GM18511 (cell line): ENCODE measurements around the gene CHCHD5.
A peak's percentile ranks its signal among the peaks of the same experiment; 100 is the strongest.

Experiments
- ATAC-seq: cut with Tn5 transposase; IDR thresholded peaks from one replicate; pipeline ENCODE4 v1.9.1; 2021; ENCODE audit warnings: mild to moderate bottlenecking, moderate library complexity; ENCODE audit not compliant: unreplicated experiment

Gene CHCHD5

DNA sequence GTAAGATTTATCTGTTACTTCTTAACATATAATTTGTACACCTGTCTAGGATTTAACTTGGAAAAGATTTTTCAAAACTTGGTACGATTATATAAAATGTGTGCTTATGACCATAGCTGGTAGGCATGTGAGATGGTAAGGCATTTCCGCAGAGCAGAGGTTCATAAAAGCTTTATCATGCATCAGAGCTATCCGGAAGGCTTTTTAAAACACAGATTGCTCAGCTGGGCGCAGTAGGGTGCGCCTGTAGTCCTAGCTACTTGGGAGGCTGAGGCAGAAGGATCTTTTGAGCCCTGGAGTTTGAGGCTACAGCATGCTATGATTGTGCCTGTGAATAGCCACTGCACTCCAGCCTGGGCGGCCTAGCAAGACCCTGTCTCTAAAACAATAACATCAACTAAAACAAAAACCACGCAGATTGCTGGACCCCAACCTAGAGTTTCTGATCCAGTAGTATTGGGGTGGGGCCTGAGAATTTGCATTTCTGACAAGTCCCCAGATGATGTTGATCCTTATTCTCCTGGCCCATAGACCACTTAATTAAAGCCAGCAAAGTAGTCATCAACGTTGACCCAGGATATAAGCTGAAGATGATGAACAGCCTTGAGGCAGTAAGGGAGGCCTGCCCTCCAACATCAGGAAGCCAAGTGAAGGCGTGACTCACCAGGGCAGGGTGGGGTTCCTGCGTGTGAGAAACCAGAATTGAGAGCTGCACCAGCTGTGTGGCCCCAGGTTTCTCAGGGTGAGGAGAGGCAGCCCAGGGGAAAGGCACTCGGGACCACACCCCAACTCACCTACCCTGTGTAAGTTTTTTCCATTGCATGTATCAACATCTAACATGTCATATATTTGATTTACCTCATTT lies 39.7 kb downstream of the CHCHD5 start:
- peak; percentile 77 for ATAC-seq

DNA sequence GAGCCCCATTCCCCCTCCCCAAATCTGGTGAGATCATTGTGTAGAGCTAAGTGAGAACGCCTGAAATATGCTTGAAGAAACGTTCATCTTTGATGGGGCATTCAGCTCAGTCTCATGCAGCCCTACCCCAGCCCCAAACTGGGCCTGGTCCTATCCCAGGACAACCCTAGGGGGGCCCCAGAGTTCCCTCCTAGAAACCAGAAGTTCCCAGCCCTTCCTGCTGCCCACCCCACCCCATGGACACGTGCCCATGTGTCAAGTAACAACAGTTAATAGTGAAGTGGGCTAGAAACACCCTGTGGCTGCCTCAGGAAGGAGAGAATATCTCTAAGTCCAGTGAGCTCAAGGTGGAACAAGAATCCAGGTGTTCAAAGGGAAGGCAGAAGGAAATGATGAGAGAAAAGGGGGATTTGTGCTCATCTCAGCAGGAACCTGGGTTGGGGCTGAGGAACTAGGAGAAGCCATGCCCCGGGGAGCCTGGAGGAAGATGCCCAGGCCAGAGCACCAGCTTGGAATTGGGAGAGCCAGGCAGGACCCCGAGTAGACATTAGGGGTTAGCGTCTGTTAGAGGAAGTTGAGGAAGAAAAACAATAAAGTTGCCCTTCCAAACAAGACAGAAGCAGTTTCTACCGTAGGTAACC lies 41.2 kb downstream of the CHCHD5 start:
- ATAC-seq: no peak

DNA sequence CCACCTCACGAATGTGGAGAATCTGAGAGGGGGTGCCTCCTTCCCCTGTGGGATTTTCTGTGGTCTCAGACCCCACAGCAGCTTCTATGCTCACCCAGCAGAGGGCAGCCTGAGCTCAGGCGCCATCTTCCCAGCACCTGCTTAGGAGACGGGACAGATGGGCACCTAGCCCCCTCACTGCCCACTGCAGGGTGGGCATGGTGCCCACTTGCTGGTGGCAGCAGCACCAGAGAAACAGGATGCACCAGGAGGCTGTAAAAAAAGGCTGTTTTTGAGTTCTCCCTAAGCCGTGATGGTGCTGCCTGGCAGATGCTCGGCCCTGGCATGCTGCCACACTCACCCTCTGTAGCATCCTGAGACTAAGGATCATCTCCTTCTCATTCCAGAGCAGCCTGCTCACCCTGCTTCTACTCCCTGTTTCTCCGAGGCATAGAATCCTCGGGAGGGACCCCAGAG lies 42.2 kb downstream of the CHCHD5 start:
- ATAC-seq: no peak

DNA sequence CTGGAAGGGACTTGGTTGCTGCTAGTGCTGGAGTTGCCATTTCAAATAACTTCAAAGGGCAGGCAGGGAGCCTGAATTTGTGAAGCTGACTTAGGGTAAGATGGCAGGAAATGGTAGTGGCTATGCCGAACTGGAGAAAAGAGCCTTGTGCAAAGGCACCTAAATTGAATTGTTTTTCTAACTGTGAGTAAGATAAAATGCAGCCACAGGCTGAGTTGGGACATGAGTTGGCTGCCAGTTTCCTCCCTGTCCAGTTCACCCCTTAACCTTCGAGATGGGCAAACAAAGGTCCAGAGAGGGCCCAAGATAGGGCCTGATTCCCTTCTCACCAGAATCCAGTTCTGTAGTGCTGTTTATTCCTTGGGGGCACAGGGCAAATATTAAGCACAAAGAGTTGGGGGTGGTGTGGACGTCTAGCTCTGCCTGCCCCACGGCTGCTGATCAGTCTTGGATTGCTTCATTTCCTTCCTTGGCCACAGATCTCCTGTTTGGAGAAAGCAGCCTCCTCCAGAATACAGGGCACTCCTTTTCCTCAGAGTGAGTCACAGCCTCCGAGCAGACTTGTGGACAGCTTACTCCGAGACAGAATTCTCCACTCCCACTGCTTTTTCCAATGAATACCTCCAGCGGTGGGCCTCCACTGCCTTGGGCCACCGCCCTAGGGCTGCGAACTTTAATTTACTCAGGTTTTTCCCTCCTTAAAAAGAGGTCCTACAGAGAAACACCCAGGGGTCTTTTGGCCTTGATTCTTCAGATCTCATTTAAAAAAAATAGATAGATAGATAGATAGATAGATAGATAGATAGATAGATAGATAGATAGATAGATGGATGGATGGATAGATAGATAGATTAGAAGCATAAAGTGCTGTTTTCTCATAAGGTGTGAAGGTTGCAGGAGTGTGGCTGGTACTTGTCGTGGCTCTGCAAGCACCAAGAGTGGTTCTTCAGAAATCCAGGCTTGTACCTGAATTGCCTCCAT lies 42.9 kb downstream of the CHCHD5 start:
- ATAC-seq: no peak

DNA sequence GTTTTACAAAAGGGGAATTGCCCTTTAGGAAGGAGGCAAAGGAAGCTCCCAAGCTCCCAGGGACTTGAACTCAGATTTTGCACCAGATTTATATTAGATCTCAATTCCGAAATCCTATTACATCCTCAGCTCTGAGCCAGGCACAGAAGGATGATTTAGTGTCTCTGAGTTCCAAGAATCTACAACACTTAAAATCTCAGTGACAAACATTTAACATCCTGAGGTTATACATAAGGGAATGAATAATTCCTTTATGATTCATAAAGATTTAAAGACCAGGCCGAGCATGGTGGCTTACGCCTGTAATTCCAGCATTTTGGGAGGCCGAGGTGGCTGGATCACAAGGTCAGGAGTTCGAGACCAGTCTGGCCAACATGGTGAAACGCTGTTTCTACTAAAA lies 44.8 kb downstream of the CHCHD5 start:
- no peak for ATAC-seq

DNA sequence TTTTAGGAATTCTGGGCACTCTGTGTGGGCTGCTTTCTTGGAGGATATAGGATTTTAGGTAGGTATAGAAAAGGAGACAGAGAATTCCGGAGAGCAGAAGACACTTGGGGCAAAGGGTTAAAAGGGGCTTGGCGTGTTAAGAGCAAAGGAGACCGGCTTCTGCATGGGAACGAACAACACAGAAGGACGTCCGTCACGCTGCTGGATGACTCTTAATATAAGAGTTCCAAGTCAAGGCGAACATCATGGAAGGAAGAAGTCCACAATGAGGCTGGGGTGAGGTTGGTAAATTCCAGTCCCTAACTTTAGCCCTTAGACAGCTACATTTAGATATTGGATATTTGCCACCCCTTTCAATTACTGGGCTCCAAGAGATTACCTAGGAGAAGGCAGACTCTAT lies 45.4 kb downstream of the CHCHD5 start:
- no peak for ATAC-seq

DNA sequence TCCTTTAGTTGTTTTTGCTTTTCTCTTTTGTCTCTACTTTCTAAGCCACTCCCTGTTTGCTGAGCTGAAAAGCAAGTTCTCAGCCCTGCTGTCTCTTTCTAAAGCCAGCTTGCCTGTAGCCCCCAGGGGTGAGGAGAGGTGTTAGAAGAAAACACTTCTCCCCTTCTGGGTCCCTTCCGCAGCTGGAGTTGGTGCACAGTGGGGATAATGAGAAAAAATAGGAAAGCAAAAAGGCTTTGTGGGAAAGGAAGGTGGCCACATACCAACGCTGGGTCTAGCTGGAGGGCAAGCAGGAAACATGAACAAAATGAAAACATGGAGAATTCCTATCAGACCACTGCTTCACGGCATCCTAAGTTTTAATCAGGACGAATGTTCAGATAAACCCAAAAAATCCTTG lies 45.9 kb downstream of the CHCHD5 start:
- no peak for ATAC-seq

DNA sequence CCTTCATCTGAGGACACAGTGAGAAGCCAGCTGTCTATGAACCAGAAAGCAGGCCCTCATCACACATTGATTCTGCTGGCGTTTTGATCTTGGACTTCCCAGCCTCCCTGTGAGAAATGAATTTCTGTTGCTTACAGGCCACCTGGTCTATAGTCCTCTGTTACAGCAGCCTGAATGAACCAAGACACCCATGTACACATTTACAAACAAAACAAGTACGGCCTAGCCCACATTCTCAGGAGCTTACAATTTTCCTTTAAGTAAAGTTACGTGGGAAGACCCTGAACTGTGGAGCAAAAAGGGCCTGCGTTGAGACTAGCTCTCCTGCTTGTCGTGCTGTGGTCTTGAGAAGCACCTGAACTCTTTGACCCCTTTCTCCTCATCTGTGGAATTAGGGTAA lies 49.3 kb downstream of the CHCHD5 start:
- ATAC-seq: no peak

DNA sequence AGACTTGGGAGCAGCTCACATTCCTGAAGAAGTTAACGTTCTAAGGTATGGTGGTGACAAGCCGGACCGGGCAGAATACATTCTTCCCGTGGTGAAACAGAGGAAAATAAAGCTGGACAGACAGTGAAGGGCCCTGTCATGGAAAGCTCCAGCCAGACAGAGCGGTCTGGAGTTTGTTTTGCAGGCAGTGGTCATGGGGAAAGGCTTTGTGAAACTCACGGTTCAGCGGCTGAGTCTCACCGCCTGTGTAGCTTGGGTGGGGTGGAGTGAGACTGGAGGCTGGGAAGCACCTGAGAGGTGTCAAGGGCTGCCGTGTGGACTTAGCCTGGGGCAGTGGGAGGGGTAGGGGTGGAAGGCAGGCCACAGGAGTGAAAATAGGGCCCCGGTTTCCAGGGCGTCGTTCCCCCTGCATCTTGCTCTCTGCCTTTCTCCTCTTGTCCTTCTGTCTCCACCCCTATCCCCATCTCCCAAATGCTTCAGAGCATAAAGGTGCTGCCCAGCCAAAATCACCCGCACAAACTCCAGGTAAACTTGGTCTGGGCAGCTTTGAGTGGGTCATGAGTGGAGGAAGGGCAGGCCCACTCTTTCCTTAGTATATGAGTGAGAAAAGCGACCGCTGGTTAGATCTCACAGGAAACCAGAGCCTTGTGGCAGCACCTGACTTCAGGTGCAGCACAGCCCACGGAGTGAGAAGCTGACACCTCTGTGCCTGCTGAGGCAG lies 49.9 kb downstream of the CHCHD5 start:
- no peak for ATAC-seq

DNA sequence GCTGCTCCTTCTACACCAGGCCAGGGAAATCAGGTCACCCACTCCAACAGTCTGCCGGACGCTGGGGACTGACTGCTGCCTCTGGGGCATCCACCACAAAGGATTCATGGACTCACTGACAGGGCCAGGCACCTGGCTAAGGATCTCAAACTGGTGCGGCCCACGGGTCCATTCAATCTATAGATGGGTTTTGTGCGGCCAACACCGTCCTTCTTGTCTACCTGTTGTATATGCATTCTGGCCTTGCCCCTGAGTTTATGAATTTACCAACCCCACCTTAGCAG lies 50.4 kb downstream of the CHCHD5 start:
- ATAC-seq: no peak

DNA sequence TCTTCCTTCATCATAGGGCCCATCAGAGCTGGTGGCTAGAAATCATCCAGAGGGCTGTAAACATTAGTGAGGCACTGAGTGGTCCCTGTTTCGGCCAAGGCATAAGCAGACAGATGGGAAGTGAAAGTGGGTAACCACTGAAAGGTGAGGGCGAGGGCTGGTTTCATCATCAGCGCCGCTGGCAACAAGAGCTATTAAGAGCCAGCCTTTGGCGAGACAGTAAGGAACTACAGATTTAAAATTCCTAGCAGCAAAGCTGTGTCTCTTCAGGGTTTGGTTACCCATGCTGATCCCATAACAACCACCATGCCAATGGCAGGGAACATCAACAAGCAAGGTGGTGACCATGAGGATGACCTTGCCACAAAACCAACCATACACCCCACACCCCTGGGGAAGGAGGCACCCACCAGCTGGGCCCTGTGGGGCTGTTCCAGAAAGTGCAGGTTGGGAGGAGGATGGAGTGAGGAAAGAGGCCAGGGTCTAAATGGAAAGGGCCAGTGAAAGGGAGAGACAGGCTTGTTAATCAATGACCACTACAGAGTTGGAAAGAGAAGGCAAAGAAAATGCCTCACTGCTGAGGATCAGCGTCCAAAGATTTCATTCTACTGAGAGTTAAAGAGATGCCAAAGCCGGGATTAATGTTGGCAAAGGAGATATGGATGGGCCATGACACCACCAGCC lies 52.3 kb downstream of the CHCHD5 start:
- peak; percentile 93 for ATAC-seq

DNA sequence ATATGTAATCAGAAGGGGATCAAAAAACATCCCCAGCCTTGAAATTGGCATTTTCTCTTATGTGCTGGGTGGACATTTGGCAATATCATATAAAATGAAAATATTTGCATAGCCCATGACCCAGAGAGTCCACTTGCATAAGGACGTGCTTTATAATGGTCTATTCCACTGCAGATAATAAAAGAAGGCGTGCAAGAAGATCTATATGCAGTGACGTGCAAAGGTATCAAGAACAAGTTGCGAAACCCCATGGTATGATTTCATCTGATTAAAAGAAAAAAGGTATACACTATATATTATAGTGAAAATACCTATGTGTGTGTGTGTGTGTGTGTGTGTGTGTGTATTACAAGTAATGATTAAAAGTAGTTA lies 52.9 kb downstream of the CHCHD5 start:
- ATAC-seq: no peak
